Right lobe of liver (tissue), 4 donors: ENCODE data around the gene OVOL3.

ENCODE experiments used
- POLR2A ChIP-seq: fragments of 450-650 bp; IDR thresholded peaks from one replicate; pipeline ENCODE4 v1.6.1; 2017; ENCODE audit warnings: antibody characterized with exemption, mild to moderate bottlenecking
- TF ChIP-seq, protein P1 (sequence below), 4 donors: fragments of 200-600 bp in 3 of 4; fragments of 450-650 bp in 1 of 4; IDR thresholded peaks; one replicate each; pipeline versions ENCODE4 v1.5.1 to v1.8.0; 2016 to 2022; ENCODE audit warnings: antibody characterized with exemption in 4 of 4, mild to moderate bottlenecking in 2 of 4
- donor health status: DM: no; HTN: no; CAD: no.
- donor health status: DM: no; HTN: no; CAD: no.
- donor health status: DM: no; HTN: yes; CAD: no.

DNA sequence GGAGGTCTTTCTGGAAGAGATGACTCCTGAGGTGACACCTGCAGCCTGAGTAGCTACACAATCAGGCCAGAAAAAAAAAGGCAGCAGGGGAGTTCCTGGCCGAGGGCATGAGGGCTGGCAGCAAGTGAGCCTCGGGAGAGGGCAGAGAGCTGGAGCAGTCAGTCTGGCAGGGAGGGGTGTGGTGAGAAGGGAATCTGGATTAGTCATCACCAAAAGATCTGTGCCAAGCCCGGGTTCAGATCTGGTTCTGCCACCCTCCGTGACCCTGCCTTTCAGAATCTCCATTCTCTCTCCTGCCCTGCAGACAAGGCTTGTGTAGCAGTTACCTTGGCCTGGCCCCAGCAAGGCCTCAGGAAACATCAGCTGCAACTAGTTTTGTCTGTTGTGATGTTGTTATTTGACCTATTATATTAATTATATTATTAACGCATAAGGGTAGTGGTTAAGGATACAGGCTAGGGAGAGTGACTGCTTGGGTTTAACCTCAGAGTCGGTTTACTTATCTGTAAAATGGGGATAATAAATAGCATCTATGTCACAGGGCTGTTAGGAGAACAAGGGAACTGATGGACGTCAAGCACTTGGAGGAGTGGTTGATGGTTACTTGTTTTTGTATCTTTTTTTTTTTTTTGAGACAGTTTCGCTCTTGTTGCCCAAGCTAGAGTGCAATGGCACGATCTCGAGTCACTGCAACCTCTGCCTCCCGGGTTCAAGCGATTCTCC lies 26.2 kb downstream of the OVOL3 start:
- TF ChIP-seq, protein P1, sequence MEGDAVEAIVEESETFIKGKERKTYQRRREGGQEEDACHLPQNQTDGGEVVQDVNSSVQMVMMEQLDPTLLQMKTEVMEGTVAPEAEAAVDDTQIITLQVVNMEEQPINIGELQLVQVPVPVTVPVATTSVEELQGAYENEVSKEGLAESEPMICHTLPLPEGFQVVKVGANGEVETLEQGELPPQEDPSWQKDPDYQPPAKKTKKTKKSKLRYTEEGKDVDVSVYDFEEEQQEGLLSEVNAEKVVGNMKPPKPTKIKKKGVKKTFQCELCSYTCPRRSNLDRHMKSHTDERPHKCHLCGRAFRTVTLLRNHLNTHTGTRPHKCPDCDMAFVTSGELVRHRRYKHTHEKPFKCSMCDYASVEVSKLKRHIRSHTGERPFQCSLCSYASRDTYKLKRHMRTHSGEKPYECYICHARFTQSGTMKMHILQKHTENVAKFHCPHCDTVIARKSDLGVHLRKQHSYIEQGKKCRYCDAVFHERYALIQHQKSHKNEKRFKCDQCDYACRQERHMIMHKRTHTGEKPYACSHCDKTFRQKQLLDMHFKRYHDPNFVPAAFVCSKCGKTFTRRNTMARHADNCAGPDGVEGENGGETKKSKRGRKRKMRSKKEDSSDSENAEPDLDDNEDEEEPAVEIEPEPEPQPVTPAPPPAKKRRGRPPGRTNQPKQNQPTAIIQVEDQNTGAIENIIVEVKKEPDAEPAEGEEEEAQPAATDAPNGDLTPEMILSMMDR (IDR thresholded peaks at IDR 0.05), result no peak
- no peak for TF ChIP-seq POLR2A
